Activated naive CD4-positive, alpha-beta T cell treated with anti-CD3 and anti-CD28 coated beads, Interleukin-2, amount 10 ng/mL, durations not matched to agents 7 days and 5 days (primary cell): ENCODE results near the gene FOXRED2.

Experiments used
- CTCF ChIA-PET: fragments of 350-600 bp; sonication (Branson Sonifier 250); formaldehyde crosslinking; loops from one replicate; lab custom pipeline; 2021; ENCODE audit warnings: antibody characterized with exemption; lab: Charles Lee
- DNase-seq: peaks from one replicate; pipeline ENCODE4 v3.0.0-alpha.2; 2020
- H3K27ac Mint-ChIP-seq: one replicate; pipeline ENCODE4 v1.8.0; 2021; ENCODE audit warnings: mild to moderate bottlenecking, moderate library complexity, mixed read lengths
- H3K27me3 Mint-ChIP-seq: one replicate; pipeline ENCODE4 v1.8.0; 2021; ENCODE audit warnings: mild to moderate bottlenecking, mixed read lengths
- H3K36me3 Mint-ChIP-seq: one replicate; pipeline ENCODE4 v1.8.0; 2021; ENCODE audit warnings: mixed read lengths
- H3K4me1 Mint-ChIP-seq: one replicate; pipeline ENCODE4 v1.8.0; 2021; ENCODE audit warnings: mixed read lengths
- H3K4me3 Mint-ChIP-seq: one replicate; pipeline ENCODE4 v1.8.0; 2021; ENCODE audit warnings: mild to moderate bottlenecking, moderate library complexity, mixed read lengths
- H3K9me3 Mint-ChIP-seq: one replicate; pipeline ENCODE4 v1.8.0; 2021; ENCODE audit warnings: mixed read lengths

FOXRED2 gene

GRCh38 chr22:36442506-36443197 lies 64.2 kb downstream of the FOXRED2 start:
- CTCF ChIA-PET = interaction anchor here (0.6 to 1.3 kb wide), 2 partner anchors 9 to 65 kb away, joined by 3 read pairs; no protein-coding TSS in a partner anchor
- H3K27ac Mint-ChIP-seq = no peak overlapping the region
- no peak for DNase-seq
- no peaks in the 10 kb centered on the region for H3K36me3 Mint-ChIP-seq
- peaks cover 48% of the 10 kb centered on the region for H3K4me1 Mint-ChIP-seq
- H3K9me3 Mint-ChIP-seq = no peaks in the 10 kb centered on the region
- H3K27me3 Mint-ChIP-seq = peaks cover 4% of the 10 kb centered on the region
- H3K4me3 Mint-ChIP-seq = no peak overlapping the region

- CTCF ChIA-PET = no interaction called here
- H3K4me3 Mint-ChIP-seq = no peak overlapping the region
- H3K9me3 Mint-ChIP-seq = no peaks in the 10 kb centered on the region
- no peak overlapping the region for H3K27ac Mint-ChIP-seq
- H3K27me3 Mint-ChIP-seq = peaks cover 5% of the 10 kb centered on the region
- H3K36me3 Mint-ChIP-seq = no peaks in the 10 kb centered on the region
- DNase-seq = no peak
- H3K4me1 Mint-ChIP-seq = peaks cover 52% of the 10 kb centered on the region
Measured at GRCh38 chr22:36440429-36441002, 66.3 kb downstream of the FOXRED2 start.

- Mint-ChIP-seq H3K36me3 (no peaks in the 10 kb centered on the region), H3K27ac (no peak overlapping the region), H3K27me3 (peaks cover 5% of the 10 kb centered on the region), H3K9me3 (no peaks in the 10 kb centered on the region), H3K4me3 (no peak overlapping the region), H3K4me1 (peaks cover 54% of the 10 kb centered on the region)
- DNase-seq = no peak
- CTCF ChIA-PET = interaction anchor here (1.3 kb wide), 1 partner anchor 138 kb away, joined by 3 read pairs; no protein-coding TSS in a partner anchor
Measured at GRCh38 chr22:36439481-36440271, 67.2 kb downstream of the FOXRED2 start.
